ENCODE data around the gene ACOT11. TPM values are rescaled to one million over a fixed set of nuclear protein-coding genes. Genes with fewer than 3 reads are reported as not detected.

The ACOT11 gene
- total and polyA plus RNA-seq, 2 of the 4 experiments (the other 2 are of a cell fraction): 2.5 to 2.7 TPM

- no peak for TF ChIP-seq RCOR1 (IDR thresholded peaks at IDR 0.05; ENCODE audit: insufficient replicate concordance, low read length)
- TF ChIP-seq CHD1 (IDR thresholded peaks at IDR 0.05; ENCODE audit: low read depth, low read length): no peak
These were observed 48.5 kb upstream of the ACOT11 start (continued) for GRCh38 chr1:54499360-54500106.

GRCh38 chr1:54500107-54500431 is 48.0 kb upstream of the ACOT11 start:
- Histone ChIP-seq H4K5ac (ENCODE audit: low read depth, low read length) (no peak overlapping the region), H2AK5ac (ENCODE audit: low read depth, low read length) (no peak overlapping the region), H2BK120ac (ENCODE audit: low read depth, low read length) (no peak overlapping the region), H3K4me2 (ENCODE audit: low read depth, low read length) (no peak overlapping the region), H2BK20ac (ENCODE audit: low read depth, low read length) (no peak overlapping the region), H3K4me1 (ENCODE audit: control insufficient read depth, insufficient read depth, low read length) (peaks cover 5% of the 10 kb centered on the region; the same call in 1 of the 2 replicates), H3K56ac (ENCODE audit: extremely low read depth, insufficient read depth, low read length) (no peak overlapping the region), H3K9me1 (ENCODE audit: insufficient read depth, low read length) (no peaks in the 10 kb centered on the region), H3K27me3 (ENCODE audit: control insufficient read depth, insufficient read depth, low read length) (peaks cover 52% of the 10 kb centered on the region), H3K9me3 (ENCODE audit: control insufficient read depth, insufficient read depth, low read length) (peaks cover 4% of the 10 kb centered on the region), H3K18ac (ENCODE audit: low read depth, low read length) (no peak overlapping the region), H2BK5ac (ENCODE audit: low read depth, low read length, poor library complexity, severe bottlenecking) (no peak overlapping the region), H4K8ac (ENCODE audit: low read depth in 2 of 2, low read length in 2 of 2) (no peak overlapping the region), H3K79me1 (ENCODE audit: low read depth in 1 of 2, low read length in 2 of 2) (no peaks in the 10 kb centered on the region), H2AK9ac (replicated peaks; ENCODE audit: low read depth, low read length, poor library complexity) (no peak overlapping the region), H3K9ac (ENCODE audit: low read depth, low read length) (no peak overlapping the region), H2AFZ (replicated peaks; ENCODE audit: low read length, poor library complexity) (peak overlapping the region; percentile 25), H4K20me1 (ENCODE audit: insufficient read depth, low read length) (no peaks in the 10 kb centered on the region), H3K27ac (ENCODE audit: insufficient read depth, low read length) (no peak overlapping the region), H3K36me3 (ENCODE audit: control insufficient read depth, insufficient read depth, low read length) (no peaks in the 10 kb centered on the region), H4K91ac (ENCODE audit: insufficient read depth, low read depth, low read length) (no peak overlapping the region), H3K14ac (replicated peaks; ENCODE audit: low read depth, low read length) (no peak overlapping the region), H3K4ac (ENCODE audit: low read depth, low read length) (no peak overlapping the region), H2BK15ac (ENCODE audit: low read depth, low read length) (no peak overlapping the region), H3K4me3 (ENCODE audit: insufficient read depth, low read depth, low read length) (no peak overlapping the region), H3K23ac (ENCODE audit: low read depth, low read length) (no peak overlapping the region)
- in situ Hi-C loops (cut with MboI; ENCODE audit: low sequenced_read_pairs): no loop called here
- BruUV-seq (replicated peaks): no TSS peak
- intact Hi-C loops (cut with micrococcal nuclease): no loop called here
- no peak for DNase-seq
- no peak for ATAC-seq (ENCODE audit: low read depth)
- ChIA-PET CTCF (interaction anchor here (1.6 kb wide), 1 partner anchor 13 kb away, joined by 5 read pairs; no protein-coding TSS in a partner anchor), POLR2A (ENCODE audit: unreplicated experiment) (no interaction called here)
- WGBS, 2 experiments (ENCODE audit: extremely low coverage in 2 of 2, insufficient read length in 1 of 2): 36% methylated on average over 5 of the region's 10 CpGs; no CpG with 5 or more reads in 1 of the 2 experiments
- dilution Hi-C loops (cut with HindIII; ENCODE audit: low sequenced_read_pairs, unreplicated experiment): no loop called here
- TF ChIP-seq RAD21 (IDR thresholded peaks at IDR 0.05; ENCODE audit: low read length) (no peak), USF2 (IDR thresholded peaks at IDR 0.05; ENCODE audit: low read depth, low read length) (no peak), NFE2L2 (IDR thresholded peaks at IDR 0.05; ENCODE audit: low read depth, low read length) (no peak), SMC3 (IDR thresholded peaks at IDR 0.05; ENCODE audit: low read depth, low read length) (no peak), CHD1 (IDR thresholded peaks at IDR 0.05; ENCODE audit: low read depth, low read length) (no peak), FOS (IDR thresholded peaks at IDR 0.05; ENCODE audit: low read depth, low read length) (no peak), CTCF (conservative IDR thresholded peaks at IDR 0.05; ENCODE audit: low read depth, low read length) (no peak), RFX5 (IDR thresholded peaks at IDR 0.05; ENCODE audit: low read depth, low read length) (no peak), RCOR1 (IDR thresholded peaks at IDR 0.05; ENCODE audit: insufficient replicate concordance, low read length) (no peak), POLR2A (IDR thresholded peaks at IDR 0.05; ENCODE audit: low read depth, low read length) (no peak), CEBPB (IDR thresholded peaks at IDR 0.05; ENCODE audit: low read depth, low read length) (no peak), MAZ (IDR thresholded peaks at IDR 0.05; ENCODE audit: borderline replicate concordance, low read depth, low read length) (no peak), MAFK (IDR thresholded peaks at IDR 0.05; ENCODE audit: low read depth, low read length) (no peak)
